SK-N-SH (cell line): Measurements from ENCODE around the gene TLL2. TPM values are rescaled to one million over a fixed set of nuclear protein-coding genes. Genes with fewer than 3 reads are reported as not detected.

ENCODE experiments used
- CTCF ChIA-PET: fragments of 300-600, 350-600 bp; formaldehyde crosslinking; extraction: SDS; loops from one replicate; lab custom pipeline; 2021; lab: Yijun Ruan, JAX
- POLR2A ChIA-PET: fragments of 350-600 bp; sonication (Branson Sonifier 250); formaldehyde crosslinking; extraction: SDS; loops from one replicate; lab custom pipeline; 2020; ENCODE audit warnings: antibody characterized with exemption, inconsistent platforms; lab: Yijun Ruan, JAX
- DNase-seq: peaks from one replicate; pipeline ENCODE4 v3.0.0; 2012
- H2AFZ ChIP-seq: fragments of 200-600 bp; sonication (generic); 2 replicates; pipeline ENCODE4 v1.8.1; 2016; ENCODE audit warnings: antibody characterized with exemption, mild to moderate bottlenecking, low read depth
- H3F3A ChIP-seq: fragments of 200-600 bp; sonication (generic); replicated peaks from 2 replicates; pipeline ENCODE3; 2016; ENCODE audit warnings: antibody characterized with exemption, mild to moderate bottlenecking; ENCODE audit not compliant: insufficient read depth
- H3K27ac ChIP-seq, 2 experiments: fragments of 200-500 bp in 1 of 2; fragments of 200-600 bp in 1 of 2; sonication (Bioruptor generic) in 1 of 2; sonication (generic), shearing (Covaris generic) in 1 of 2; 2 replicates each; pipeline versions ENCODE4 v1.5.1 to v1.6.1; 2014 to 2016; ENCODE audit warnings: low read depth in 2 of 2, inconsistent platforms in 1 of 2, low read length in 1 of 2, mild to moderate bottlenecking in 1 of 2, mixed read lengths in 1 of 2
- H3K27me3 ChIP-seq: fragments of 200-600 bp; sonication (generic), shearing (Covaris generic); 2 replicates; pipeline ENCODE4 v1.6.1; 2016; ENCODE audit warnings: mixed run types; ENCODE audit not compliant: insufficient read depth
- H3K36me3 ChIP-seq, 2 experiments: fragments of 200-500 bp in 1 of 2; fragments of 200-600 bp in 1 of 2; sonication (Bioruptor generic) in 1 of 2; sonication (generic) in 1 of 2; replicated peaks in 1 of 2; 2 replicates each; pipeline versions ENCODE3 to v1.5.1; 2014 to 2016; ENCODE audit warnings: low read length in 1 of 2, mild to moderate bottlenecking in 1 of 2; ENCODE audit not compliant: insufficient read depth in 2 of 2, control insufficient read depth in 1 of 2
- H3K4me1 ChIP-seq, 2 experiments: fragments of 200-500 bp in 1 of 2; fragments of 200-600 bp in 1 of 2; sonication (Bioruptor generic) in 1 of 2; sonication (generic), shearing (Covaris generic) in 1 of 2; 2 replicates each; pipeline versions ENCODE4 v1.5.1 to v1.6.1; 2014 to 2016; ENCODE audit warnings: low read depth in 1 of 2, low read length in 1 of 2, mixed run types in 1 of 2; ENCODE audit not compliant: insufficient read depth in 2 of 2, control insufficient read depth in 1 of 2
- H3K4me2 ChIP-seq: fragments of 200-600 bp; sonication (generic), shearing (Covaris generic); 2 replicates; pipeline ENCODE4 v1.6.1; 2017; ENCODE audit warnings: mixed run types
- H3K4me3 ChIP-seq, 2 experiments: fragments of 200-500 bp in 1 of 2; fragments of 200-600 bp in 1 of 2; sonication (Bioruptor generic) in 1 of 2; sonication (generic), shearing (Covaris generic) in 1 of 2; 2 replicates each; pipeline versions ENCODE4 v1.5.1 to v1.8.1; 2014 to 2016; ENCODE audit warnings: low read depth in 2 of 2, inconsistent platforms in 1 of 2, low read length in 1 of 2, mild to moderate bottlenecking in 1 of 2, mixed read lengths in 1 of 2, moderate library complexity in 1 of 2
- H3K79me2 ChIP-seq: fragments of 200-600 bp; sonication (generic); 2 replicates; pipeline ENCODE4 v1.8.1; 2017; ENCODE audit warnings: mild to moderate bottlenecking; ENCODE audit not compliant: insufficient read depth
- H3K9ac ChIP-seq: fragments of 200-600 bp; sonication (generic); 2 replicates; pipeline ENCODE4 v1.6.1; 2017; ENCODE audit warnings: mixed run types
- H3K9me2 ChIP-seq: fragments of 200-600 bp; sonication (generic); 2 replicates; pipeline ENCODE4 v1.6.1; 2017; ENCODE audit warnings: mixed run types
- H3K9me3 ChIP-seq: fragments of 200-600 bp; sonication (generic); 2 replicates; pipeline ENCODE4 v1.6.1; 2017; ENCODE audit warnings: mixed run types, mild to moderate bottlenecking, moderate library complexity
- H4K20me1 ChIP-seq: fragments of 200-600 bp; sonication (generic); 2 replicates; pipeline ENCODE4 v1.6.1; 2017; ENCODE audit warnings: mild to moderate bottlenecking, mixed run types; ENCODE audit not compliant: insufficient read depth
- EZH2phosphoT487 ChIP-seq: fragments of 200-600 bp; sonication (generic); IDR thresholded peaks from 2 replicates; pipeline ENCODE4 v1.6.1; 2017; ENCODE audit warnings: low read depth, mixed run types, mild to moderate bottlenecking, antibody characterized with exemption, moderate library complexity, borderline replicate concordance
- FOSL2 ChIP-seq: IDR thresholded peaks from 2 replicates; pipeline ENCODE4 v1.4.0; 2012; ENCODE audit warnings: low read depth, mild to moderate bottlenecking, moderate library complexity, borderline replicate concordance
- FOXJ3 ChIP-seq: sonication (generic); formaldehyde crosslinking; IDR thresholded peaks from 2 replicates; pipeline ENCODE4 v1.5.1; 2020; ENCODE audit warnings: mild to moderate bottlenecking, missing genetic modification reagents
- MEF2A ChIP-seq: IDR thresholded peaks from 2 replicates; pipeline ENCODE4 v1.4.0; 2012; ENCODE audit warnings: low read depth, borderline replicate concordance
- MXI1 ChIP-seq: IDR thresholded peaks from 2 replicates; pipeline ENCODE4 v1.6.1; 2012; ENCODE audit warnings: mild to moderate bottlenecking, low read depth, low read length, improper control_type of control experiment
- NRF1 ChIP-seq: IDR thresholded peaks from 2 replicates; pipeline ENCODE4 v1.6.1; 2012; ENCODE audit warnings: low read depth, mild to moderate bottlenecking, low read length
- PBX3 ChIP-seq: IDR thresholded peaks from 2 replicates; pipeline ENCODE4; 2012
- POLR2AphosphoS5 ChIP-seq: IDR thresholded peaks from 2 replicates; pipeline ENCODE4 v1.6.1; 2012; ENCODE audit warnings: low read depth, low read length
- RFX5 ChIP-seq: IDR thresholded peaks from 2 replicates; pipeline ENCODE4 v1.6.1; 2012; ENCODE audit warnings: mild to moderate bottlenecking, improper control_type of control experiment, low read length
- RXRA ChIP-seq: IDR thresholded peaks from 2 replicates; pipeline ENCODE4 v1.4.0; 2012; ENCODE audit warnings: low read depth, mild to moderate bottlenecking, borderline replicate concordance
- SMC3 ChIP-seq: IDR thresholded peaks from 2 replicates; pipeline ENCODE4 v1.6.1; 2012; ENCODE audit warnings: low read depth, low read length, improper control_type of control experiment
- TCF12 ChIP-seq: IDR thresholded peaks from 2 replicates; pipeline ENCODE4 v1.4.0; 2012
- USF2 ChIP-seq: fragments of 150-350 bp; IDR thresholded peaks from 2 replicates; pipeline ENCODE4 v1.6.1; 2017; ENCODE audit warnings: antibody characterized with exemption, low read length, low read depth, borderline replicate concordance
- WGBS: methylation state at CpG from one replicate; pipeline ENCODE4 v1.1.6; 2017; ENCODE audit warnings: low lambda C conversion rate; 5-methylcytosine and 5-hydroxymethylcytosine counted together
- polyA plus RNA-seq, 3 experiments: library from polyadenylated mRNA; depleted of rRNA; stranded (reverse); fragments of >200 nt; gene quantifications; 2 replicates each; pipeline ENCODE4 v1.2.3, GENCODE V29; 2012

TLL2 gene
- polyA plus RNA-seq, 1 of the 3 experiments (the other 2 are of a cell fraction), result 0.36 TPM

- Histone ChIP-seq H3K79me2 (no peaks in the 10 kb centered on the region), H3K27ac (no peak overlapping the region), H3K27me3 (no peaks in the 10 kb centered on the region), H2AFZ (peak overlapping the region; percentile 88), H3K4me3 (peak overlapping the region in 1 of 2 experiments; percentile 44; a peak in 1 of 4 replicates), H3K9ac (no peak overlapping the region), H3K9me2 (no peaks in the 10 kb centered on the region), H3K36me3 (no peaks in the 10 kb centered on the region), H3K9me3 (no peaks in the 10 kb centered on the region), H3K4me2 (no peak overlapping the region), H3K4me1 (peaks cover 0 to 9% of the 10 kb centered on the region in 2 experiments; a peak in 1 of 4 replicates), H3F3A (no peaks in the 10 kb centered on the region), H4K20me1 (no peaks in the 10 kb centered on the region)
- CTCF ChIA-PET, result interaction anchor here (0.6 to 6.0 kb wide), 61 partner anchors 9 to 914 kb away, joined by 3 to 103 read pairs (median 5); partner anchors contain the start of genes OPALIN and TLL2
- WGBS, result 69% methylated on average over 9 of the region's 9 CpGs
- no peak for TF ChIP-seq FOSL2
- no peak for TF ChIP-seq USF2
- TF ChIP-seq MXI1, result no peak
- POLR2A ChIA-PET, result no interaction called here
- peak; percentile 51 for DNase-seq
Observed at GRCh38 chr10:96374639-96374984, 139.1 kb downstream of the TLL2 start.

- no peak overlapping the region for H2AFZ ChIP-seq
Observed at GRCh38 chr10:96374004-96374403, 139.7 kb downstream of the TLL2 start.

DNA sequence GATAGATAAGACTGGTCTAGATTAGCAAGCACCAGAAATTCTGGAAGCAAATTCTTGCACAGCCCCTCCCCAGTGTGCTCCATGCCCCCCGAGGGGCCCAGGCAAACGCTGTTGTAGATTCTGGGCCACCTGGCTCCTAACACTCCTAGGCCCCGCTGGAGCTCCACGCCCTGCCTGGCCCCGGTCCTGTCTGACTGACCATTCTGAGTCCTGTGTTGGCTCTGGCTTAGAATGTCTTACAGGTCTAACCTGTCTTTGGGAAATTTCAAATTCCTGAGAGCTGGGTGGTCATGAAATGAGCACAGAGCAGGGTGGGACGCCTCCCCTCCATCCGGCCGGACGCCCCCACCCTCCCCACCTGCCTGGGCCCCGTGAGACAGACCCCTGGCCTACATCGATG lies 142.4 kb downstream of the TLL2 start:
- Histone ChIP-seq H3K4me1 (peaks cover 0 to 9% of the 10 kb centered on the region in 2 experiments; a peak in 1 of 4 replicates), H3F3A (no peaks in the 10 kb centered on the region), H3K27ac (no peak overlapping the region), H3K4me3 (no peak overlapping the region), H3K9me2 (no peaks in the 10 kb centered on the region), H3K4me2 (no peak overlapping the region), H3K79me2 (no peaks in the 10 kb centered on the region), H2AFZ (no peak overlapping the region), H4K20me1 (no peaks in the 10 kb centered on the region), H3K9ac (no peak overlapping the region), H3K27me3 (no peaks in the 10 kb centered on the region; the same call in 1 of the 2 replicates)
- WGBS, result 66% methylated on average over 4 of the region's 11 CpGs
- DNase-seq, result no peak
- CTCF ChIA-PET, result interaction anchor here (0.5 to 4.1 kb wide), 23 partner anchors 8 to 838 kb away, joined by 3 to 38 read pairs (median 6); partner anchors contain the start of genes OPALIN and TLL2
- POLR2A ChIA-PET, result no interaction called here
- TF ChIP-seq NRF1 (no peak), MEF2A (no peak), RFX5 (no peak), PBX3 (no peak), SMC3 (no peak)
- TF ChIP-seq, all 33 proteins: peak for 0
- Histone ChIP-seq H3K9me3 (no peaks in the 10 kb centered on the region), H3K36me3 (no peaks in the 10 kb centered on the region)

More at GRCh38 chr10:96374004-96374403, 139.7 kb downstream of the TLL2 start:
- H4K20me1 ChIP-seq, result no peaks in the 10 kb centered on the region
- no peak overlapping the region for H3K4me2 ChIP-seq
- H3K27ac ChIP-seq, result no peak overlapping the region
- H3K9ac ChIP-seq, result no peak overlapping the region
- no peaks in the 10 kb centered on the region for H3K27me3 ChIP-seq
- peaks cover 0 to 9% of the 10 kb centered on the region in 2 experiments; a peak in 1 of 4 replicates for H3K4me1 ChIP-seq
- WGBS, result 86% methylated on average over 5 of the region's 5 CpGs
- H3K36me3 ChIP-seq, result no peaks in the 10 kb centered on the region
- H3K9me2 ChIP-seq, result no peaks in the 10 kb centered on the region
- H3F3A ChIP-seq, result no peaks in the 10 kb centered on the region
- H3K4me3 ChIP-seq, result no peak overlapping the region
- CTCF ChIA-PET, result interaction anchor here (0.7 to 6.0 kb wide), 15 partner anchors 9 to 360 kb away, joined by 3 to 103 read pairs (median 7); partner anchors contain the start of gene TLL2
- H3K9me3 ChIP-seq, result no peaks in the 10 kb centered on the region
- POLR2A ChIA-PET, result no interaction called here
- DNase-seq, result no peak
- TF ChIP-seq SMC3 (no peak), FOXJ3 (CRISPR knock-in tag) (no peak), POLR2AphosphoS5 (no peak), EZH2phosphoT487 (no peak), NRF1 (no peak), RXRA (no peak), MEF2A (no peak), FOSL2 (no peak), TCF12 (no peak)
- H3K79me2 ChIP-seq, result no peaks in the 10 kb centered on the region
